DOHH2 (cell line): Measurements from ENCODE around the gene ZBTB16.

Experiments
- H3F3A ChIP-seq: fragments of 200-600 bp; sonication (generic), shearing (Covaris generic); 2 replicates; pipeline ENCODE4 v1.6.0; 2016; ENCODE audit warnings: antibody characterized with exemption, mild to moderate bottlenecking; ENCODE audit not compliant: control insufficient read depth, insufficient read depth
- H3K27ac ChIP-seq: fragments of 200-600 bp; sonication (generic); 2 replicates; pipeline ENCODE4 v1.5.1; 2014; ENCODE audit warnings: low read depth, mild to moderate bottlenecking, low read length, moderate library complexity
- H3K27me3 ChIP-seq: fragments of 200-600 bp; sonication (generic); 2 replicates; pipeline ENCODE4 v1.6.1; 2014; ENCODE audit warnings: mild to moderate bottlenecking, low read length, mixed read lengths; ENCODE audit not compliant: control insufficient read depth
- H3K36me3 ChIP-seq: fragments of 200-600 bp; sonication (generic); 2 replicates; pipeline ENCODE4 v1.6.1; 2014; ENCODE audit warnings: mild to moderate bottlenecking, low read length, moderate library complexity, mixed read lengths; ENCODE audit not compliant: control insufficient read depth
- H3K4me1 ChIP-seq: fragments of 200-600 bp; sonication (generic); 2 replicates; pipeline ENCODE4 v1.6.1; 2014; ENCODE audit warnings: mild to moderate bottlenecking, low read length, mixed read lengths; ENCODE audit not compliant: control insufficient read depth
- H3K4me2 ChIP-seq: fragments of 200-600 bp; sonication (generic); 2 replicates; pipeline ENCODE4 v1.6.0; 2014; ENCODE audit warnings: mild to moderate bottlenecking, low read length, moderate library complexity
- H3K4me3 ChIP-seq: fragments of 200-600 bp; sonication (generic); 2 replicates; pipeline ENCODE4 v1.5.1; 2014; ENCODE audit warnings: mild to moderate bottlenecking, low read length, mixed read lengths
- H3K79me2 ChIP-seq: fragments of 200-600 bp; sonication (generic); 2 replicates; pipeline ENCODE4 v1.6.1; 2014; ENCODE audit warnings: mild to moderate bottlenecking, low read length, mixed read lengths; ENCODE audit not compliant: control insufficient read depth
- H3K9me2 ChIP-seq: fragments of 200-600 bp; sonication (generic); replicated peaks from 2 replicates; pipeline ENCODE4 v1.6.1; 2014; ENCODE audit warnings: mild to moderate bottlenecking, low read length, mixed read lengths; ENCODE audit not compliant: control insufficient read depth
- H3K9me3 ChIP-seq: fragments of 200-600 bp; sonication (generic); 2 replicates; pipeline ENCODE4 v1.6.1; 2014; ENCODE audit warnings: antibody characterized with exemption, low read length, mixed read lengths; ENCODE audit not compliant: control insufficient read depth, insufficient read depth
- H4K20me1 ChIP-seq: fragments of 200-600 bp; sonication (generic); 2 replicates; pipeline ENCODE4 v1.6.0; 2014; ENCODE audit warnings: low read depth, mild to moderate bottlenecking, antibody characterized with exemption, low read length, moderate library complexity; ENCODE audit not compliant: control insufficient read depth, insufficient read depth
- EZH2phosphoT487 ChIP-seq: fragments of 200-600 bp; sonication (generic); IDR thresholded peaks from 2 replicates; pipeline ENCODE4 v1.6.1; 2017; ENCODE audit warnings: borderline replicate concordance, mild to moderate bottlenecking, antibody characterized with exemption, low read length, moderate library complexity, mixed read lengths
- TF ChIP-seq, protein P1 (sequence below): fragments of 200-600 bp; sonication (generic); IDR thresholded peaks from one replicate; pipeline ENCODE4 v1.5.1; 2014; ENCODE audit warnings: antibody characterized with exemption, mild to moderate bottlenecking, low read depth, low read length; ENCODE audit not compliant: poor library complexity, severe bottlenecking

The ZBTB16 gene

DNA sequence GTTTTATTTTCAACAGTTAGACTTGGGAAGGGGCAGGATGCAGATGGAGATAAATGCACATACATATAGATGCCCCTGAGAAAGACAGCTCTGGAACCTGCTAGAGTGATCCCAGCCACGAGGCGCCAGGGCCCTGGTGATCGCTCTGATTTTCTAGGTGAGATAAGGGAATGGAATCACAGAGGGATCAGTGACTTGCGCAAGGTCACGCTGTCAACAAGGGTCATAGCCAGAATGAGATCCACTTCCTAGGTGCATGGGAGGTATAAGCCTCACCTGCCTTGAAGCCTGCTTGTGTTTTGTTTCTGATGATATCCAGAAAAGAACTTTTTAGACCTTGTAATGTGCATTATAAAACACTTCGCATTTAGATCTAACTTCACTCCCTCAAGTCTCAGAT lies 47.5 kb downstream of the ZBTB16 start:
- Histone ChIP-seq H3K9me2 (no peaks in the 10 kb centered on the region), H3K27me3 (peaks cover 37% of the 10 kb centered on the region), H3K36me3 (no peaks in the 10 kb centered on the region), H3K4me2 (no peak overlapping the region), H3K4me3 (no peak overlapping the region), H3K4me1 (no peaks in the 10 kb centered on the region), H4K20me1 (no peaks in the 10 kb centered on the region), H3K27ac (no peak overlapping the region), H3F3A (no peaks in the 10 kb centered on the region), H3K9me3 (no peaks in the 10 kb centered on the region), H3K79me2 (no peaks in the 10 kb centered on the region)
- TF ChIP-seq EZH2phosphoT487 = no peak
- TF ChIP-seq, protein P1, sequence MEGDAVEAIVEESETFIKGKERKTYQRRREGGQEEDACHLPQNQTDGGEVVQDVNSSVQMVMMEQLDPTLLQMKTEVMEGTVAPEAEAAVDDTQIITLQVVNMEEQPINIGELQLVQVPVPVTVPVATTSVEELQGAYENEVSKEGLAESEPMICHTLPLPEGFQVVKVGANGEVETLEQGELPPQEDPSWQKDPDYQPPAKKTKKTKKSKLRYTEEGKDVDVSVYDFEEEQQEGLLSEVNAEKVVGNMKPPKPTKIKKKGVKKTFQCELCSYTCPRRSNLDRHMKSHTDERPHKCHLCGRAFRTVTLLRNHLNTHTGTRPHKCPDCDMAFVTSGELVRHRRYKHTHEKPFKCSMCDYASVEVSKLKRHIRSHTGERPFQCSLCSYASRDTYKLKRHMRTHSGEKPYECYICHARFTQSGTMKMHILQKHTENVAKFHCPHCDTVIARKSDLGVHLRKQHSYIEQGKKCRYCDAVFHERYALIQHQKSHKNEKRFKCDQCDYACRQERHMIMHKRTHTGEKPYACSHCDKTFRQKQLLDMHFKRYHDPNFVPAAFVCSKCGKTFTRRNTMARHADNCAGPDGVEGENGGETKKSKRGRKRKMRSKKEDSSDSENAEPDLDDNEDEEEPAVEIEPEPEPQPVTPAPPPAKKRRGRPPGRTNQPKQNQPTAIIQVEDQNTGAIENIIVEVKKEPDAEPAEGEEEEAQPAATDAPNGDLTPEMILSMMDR = no peak

DNA sequence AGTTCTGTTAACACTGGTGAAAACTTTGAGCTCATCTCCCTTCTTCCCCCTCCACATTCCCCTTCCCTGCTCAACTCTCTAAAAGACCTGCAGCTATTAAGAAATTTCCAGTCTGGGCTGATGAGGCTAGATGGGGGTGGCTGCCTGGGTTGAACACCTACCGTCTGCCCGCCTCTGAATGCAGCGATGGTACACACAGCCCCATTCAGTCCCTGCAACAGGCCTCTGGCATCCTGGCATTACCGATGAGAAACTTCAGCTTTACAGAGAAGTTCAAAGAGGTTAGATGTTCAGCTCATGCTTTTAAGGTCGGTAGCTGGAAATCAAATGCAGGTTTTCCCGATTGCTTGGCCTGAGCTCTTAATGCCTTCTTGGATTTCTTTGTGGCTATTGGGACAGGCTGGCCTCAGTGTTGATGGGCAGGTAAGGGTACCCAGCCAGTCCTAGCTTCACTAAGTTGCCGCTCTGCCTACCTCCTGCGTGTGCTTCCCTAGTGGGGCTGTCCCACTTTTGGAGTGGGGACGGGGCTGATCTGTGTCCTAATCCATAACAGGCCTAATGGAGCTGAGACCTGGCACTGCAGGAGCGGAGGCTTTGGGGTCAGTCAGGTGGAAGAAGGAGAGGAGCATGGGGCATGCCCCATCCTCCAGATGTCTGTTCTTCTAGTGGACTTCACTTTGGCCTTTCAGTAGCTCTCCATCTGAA lies 49.1 kb downstream of the ZBTB16 start:
- Histone ChIP-seq H3K4me2 (no peak overlapping the region), H3K27me3 (peaks cover 46% of the 10 kb centered on the region), H3K9me3 (no peaks in the 10 kb centered on the region), H3K36me3 (no peaks in the 10 kb centered on the region), H3K4me1 (no peaks in the 10 kb centered on the region), H3K4me3 (no peak overlapping the region), H3K79me2 (no peaks in the 10 kb centered on the region), H4K20me1 (no peaks in the 10 kb centered on the region), H3K27ac (no peak overlapping the region), H3F3A (no peaks in the 10 kb centered on the region), H3K9me2 (no peaks in the 10 kb centered on the region)
- no peak for TF ChIP-seq EZH2phosphoT487
- TF ChIP-seq, protein P1 = no peak

DNA sequence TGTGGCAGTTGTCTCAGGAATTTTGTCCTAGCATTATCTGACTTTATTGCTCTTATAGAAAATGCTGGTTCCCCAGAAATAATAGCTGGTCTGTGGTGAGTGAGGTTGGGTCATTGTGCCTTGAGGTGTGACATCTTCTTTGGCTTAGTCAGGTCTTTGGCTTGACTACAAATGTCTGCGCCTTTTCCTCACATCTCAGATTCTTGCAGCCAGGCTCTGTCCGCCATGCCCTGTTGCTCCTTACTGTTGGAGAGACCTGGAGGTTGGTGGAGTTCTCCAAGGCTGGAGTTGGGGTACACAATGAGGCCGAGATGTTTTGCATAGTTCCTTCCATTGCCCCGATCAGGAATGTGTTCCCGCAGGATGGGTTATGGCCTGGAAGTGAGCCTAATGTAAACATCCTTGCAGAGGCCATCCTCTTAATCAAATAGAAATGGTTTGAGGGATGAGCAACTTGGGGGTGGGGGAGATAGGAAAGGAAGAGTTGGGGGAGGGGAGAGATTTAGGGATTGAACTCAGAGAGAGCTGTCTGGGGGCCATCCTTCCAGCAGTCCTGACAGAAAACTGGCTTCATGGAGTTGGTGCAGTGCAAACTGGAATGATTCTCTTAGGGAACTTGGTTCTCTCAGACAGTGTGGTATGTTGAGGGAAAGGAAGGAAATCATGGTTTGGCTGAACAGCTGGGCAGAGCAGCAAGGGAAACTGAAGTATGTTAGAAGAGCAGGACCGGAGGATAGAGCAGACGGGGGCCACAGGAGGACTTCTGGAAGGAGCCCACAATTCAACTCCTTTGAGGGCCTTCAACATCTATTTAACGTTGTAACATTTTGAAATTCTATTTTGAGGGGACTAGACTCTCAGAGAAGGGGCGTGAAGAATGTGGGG lies 49.9 kb downstream of the ZBTB16 start:
- H3F3A ChIP-seq = no peaks in the 10 kb centered on the region
- no peak overlapping the region for H3K27ac ChIP-seq
- H3K4me2 ChIP-seq = no peak overlapping the region
- no peaks in the 10 kb centered on the region for H3K9me2 ChIP-seq
- TF ChIP-seq EZH2phosphoT487 = no peak
- TF ChIP-seq, protein P1 = no peak
- no peaks in the 10 kb centered on the region for H3K9me3 ChIP-seq
- no peaks in the 10 kb centered on the region for H3K36me3 ChIP-seq
- H3K79me2 ChIP-seq = no peaks in the 10 kb centered on the region
- peaks cover 54% of the 10 kb centered on the region for H3K27me3 ChIP-seq
- H3K4me1 ChIP-seq = no peaks in the 10 kb centered on the region
- H4K20me1 ChIP-seq = no peaks in the 10 kb centered on the region
- H3K4me3 ChIP-seq = no peak overlapping the region
